ENCODE measurements around the gene PACC1. TPM values are rescaled to one million over a fixed set of nuclear protein-coding genes. Genes with fewer than 3 reads are reported as not detected.

The PACC1 gene
- total RNA-seq, 1 experiment from 2014 or later: 27.7 TPM

- no peak overlapping the region for H3K4me3 ChIP-seq
- peaks cover 16% of the 10 kb centered on the region; the same call in 1 of the 2 replicates for H3K79me2 ChIP-seq (ENCODE audit: low read depth)
- H3K27me3 ChIP-seq (ENCODE audit: insufficient read depth, low read depth): no peaks in the 10 kb centered on the region
- no peak overlapping the region; the same call in 1 of the 2 replicates for H2AFZ ChIP-seq
- peaks cover 21% of the 10 kb centered on the region for H3K4me1 ChIP-seq (replicated peaks; ENCODE audit: insufficient read depth)
- no peaks in the 10 kb centered on the region for H4K20me1 ChIP-seq (ENCODE audit: insufficient read depth)
- BruUV-seq (replicated peaks): no TSS peak
- H3K4me2 ChIP-seq: no peak overlapping the region
- no peak overlapping the region for H3K27ac ChIP-seq
- TF ChIP-seq CTCF (conservative IDR thresholded peaks at IDR 0.05): no peak
- no peak for TF ChIP-seq EZH2 (IDR thresholded peaks at IDR 0.05; ENCODE audit: low read depth)
- POLR2A ChIA-PET (ENCODE audit: unreplicated experiment): no interaction called here
- H3K36me3 ChIP-seq (ENCODE audit: low read depth): no peaks in the 10 kb centered on the region
- H3F3A ChIP-seq (ENCODE audit: insufficient read depth, low read depth): no peaks in the 10 kb centered on the region; the same call in 1 of the 2 replicates
- intact Hi-C loops (cut with micrococcal nuclease; ENCODE audit: unreplicated experiment): no loop called here
- H3K9me2 ChIP-seq (ENCODE audit: insufficient read depth): no peaks in the 10 kb centered on the region
- CTCF ChIA-PET: interaction anchor here (0.6 kb wide), 1 partner anchor 750 kb away, joined by 3 read pairs; no protein-coding TSS in a partner anchor
- no peaks in the 10 kb centered on the region for H3K9me3 ChIP-seq (ENCODE audit: insufficient read depth, low read depth)
- DNase-seq: no peak
Observed at GRCh38 chr1:212430416-212430815, 15.7 kb upstream of the PACC1 start.

- Histone ChIP-seq H3K4me1 (replicated peaks; ENCODE audit: insufficient read depth) (peaks cover 21% of the 10 kb centered on the region), H3K36me3 (ENCODE audit: low read depth) (no peaks in the 10 kb centered on the region), H3K9me2 (ENCODE audit: insufficient read depth) (no peaks in the 10 kb centered on the region), H3K79me2 (ENCODE audit: low read depth) (no peaks in the 10 kb centered on the region), H3F3A (ENCODE audit: insufficient read depth, low read depth) (no peaks in the 10 kb centered on the region; the same call in 1 of the 2 replicates), H3K27ac (no peak overlapping the region), H4K20me1 (ENCODE audit: insufficient read depth) (no peaks in the 10 kb centered on the region), H2AFZ (no peak overlapping the region; the same call in 1 of the 2 replicates), H3K4me3 (no peak overlapping the region), H3K4me2 (no peak overlapping the region), H3K27me3 (ENCODE audit: insufficient read depth, low read depth) (no peaks in the 10 kb centered on the region), H3K9me3 (ENCODE audit: insufficient read depth, low read depth) (no peaks in the 10 kb centered on the region)
- no peak for DNase-seq
- TF ChIP-seq EZH2 (IDR thresholded peaks at IDR 0.05; ENCODE audit: low read depth) (no peak), CTCF (conservative IDR thresholded peaks at IDR 0.05) (no peak)
- intact Hi-C loops (cut with micrococcal nuclease; ENCODE audit: unreplicated experiment): no loop called here
- no TSS peak for BruUV-seq (replicated peaks)
- ChIA-PET POLR2A (ENCODE audit: unreplicated experiment) (no interaction called here), CTCF (interaction anchor here (1.1 kb wide), 1 partner anchor 28 kb away, joined by 3 read pairs; no protein-coding TSS in a partner anchor)
Observed at GRCh38 chr1:212428496-212428895, 13.8 kb upstream of the PACC1 start.

GRCh38 chr1:212423879-212424278 is 9.2 kb upstream of the PACC1 start:
- no peaks in the 10 kb centered on the region for H3K4me1 ChIP-seq (replicated peaks; ENCODE audit: insufficient read depth)
- H4K20me1 ChIP-seq (ENCODE audit: insufficient read depth): no peaks in the 10 kb centered on the region
- no peaks in the 10 kb centered on the region for H3K9me2 ChIP-seq (ENCODE audit: insufficient read depth)
- POLR2A ChIA-PET (ENCODE audit: unreplicated experiment): no interaction called here
- TF ChIP-seq EZH2 (IDR thresholded peaks at IDR 0.05; ENCODE audit: low read depth) (no peak), CTCF (conservative IDR thresholded peaks at IDR 0.05) (no peak)
- BruUV-seq (replicated peaks): no TSS peak
- H3K4me2 ChIP-seq: no peak overlapping the region
- no peaks in the 10 kb centered on the region for H3K27me3 ChIP-seq (ENCODE audit: insufficient read depth, low read depth)
- no peak overlapping the region for H3K27ac ChIP-seq
- intact Hi-C loops (cut with micrococcal nuclease; ENCODE audit: unreplicated experiment): no loop called here
- no peak overlapping the region for H3K4me3 ChIP-seq
- no peak overlapping the region for H2AFZ ChIP-seq
- H3K36me3 ChIP-seq (ENCODE audit: low read depth): no peaks in the 10 kb centered on the region
- H3K79me2 ChIP-seq (ENCODE audit: low read depth): no peaks in the 10 kb centered on the region
- no peaks in the 10 kb centered on the region for H3F3A ChIP-seq (ENCODE audit: insufficient read depth, low read depth)
- no peaks in the 10 kb centered on the region for H3K9me3 ChIP-seq (ENCODE audit: insufficient read depth, low read depth)
- CTCF ChIA-PET: no interaction called here
- DNase-seq: no peak
